SH-SY5Y (cell line): ENCODE data around the gene PPM1H.

ENCODE experiments used
- GATA2 ChIP-seq: IDR thresholded peaks from 2 replicates; pipeline ENCODE4 v1.6.1; 2011; ENCODE audit warnings: mild to moderate bottlenecking, low read depth, low read length
- GATA3 ChIP-seq: IDR thresholded peaks from 2 replicates; pipeline ENCODE4 v1.6.1; 2011; ENCODE audit warnings: low read depth, mild to moderate bottlenecking, low read length, moderate library complexity

PPM1H gene

GRCh38 chr12:62774794-62775193, 160.2 kb downstream of the PPM1H start:
- TF ChIP-seq GATA3 (no peak), GATA2 (no peak)

- no peak for TF ChIP-seq GATA3
- no peak for TF ChIP-seq GATA2
Observed at GRCh38 chr12:62772416-62772955, 162.5 kb downstream of the PPM1H start.

GRCh38 chr12:62771828-62772227, 163.1 kb downstream of the PPM1H start:
- no peak for TF ChIP-seq GATA2
- no peak for TF ChIP-seq GATA3

GRCh38 chr12:62770381-62770780, 164.6 kb downstream of the PPM1H start:
- TF ChIP-seq GATA2 = no peak
- no peak for TF ChIP-seq GATA3

- TF ChIP-seq GATA2 = no peak
- TF ChIP-seq GATA3 = no peak
Observed at GRCh38 chr12:62769076-62769619, 165.8 kb downstream of the PPM1H start.

- no peak for TF ChIP-seq GATA2
- no peak for TF ChIP-seq GATA3
Observed at GRCh38 chr12:62767946-62768345, 167.0 kb downstream of the PPM1H start.

- TF ChIP-seq GATA3 (no peak), GATA2 (no peak)
Observed at GRCh38 chr12:62767496-62767895, 167.5 kb downstream of the PPM1H start.

- TF ChIP-seq GATA2 = no peak
- no peak for TF ChIP-seq GATA3
Observed at GRCh38 chr12:62766496-62766895, 168.5 kb downstream of the PPM1H start.

- TF ChIP-seq GATA2 (no peak), GATA3 (no peak)
Observed at GRCh38 chr12:62763861-62764645, 170.9 kb downstream of the PPM1H start.

GRCh38 chr12:62763312-62763711, 171.6 kb downstream of the PPM1H start:
- TF ChIP-seq GATA3 (no peak), GATA2 (no peak)

GRCh38 chr12:62762645-62763044, 172.3 kb downstream of the PPM1H start:
- TF ChIP-seq GATA3 (no peak), GATA2 (no peak)

GRCh38 chr12:62761658-62762057, 173.3 kb downstream of the PPM1H start:
- TF ChIP-seq GATA2 (no peak), GATA3 (no peak)

GRCh38 chr12:62760779-62761178, 174.2 kb downstream of the PPM1H start:
- no peak for TF ChIP-seq GATA3
- TF ChIP-seq GATA2 = no peak

GRCh38 chr12:62758216-62758615, 176.7 kb downstream of the PPM1H start:
- TF ChIP-seq GATA3 (no peak), GATA2 (no peak)

- TF ChIP-seq GATA3 = no peak
- no peak for TF ChIP-seq GATA2
Observed at GRCh38 chr12:62757048-62757447, 177.9 kb downstream of the PPM1H start.

- no peak for TF ChIP-seq GATA3
- TF ChIP-seq GATA2 = no peak
Observed at GRCh38 chr12:62754706-62755105, 180.2 kb downstream of the PPM1H start.
